HG03039 (cell line): Measurements from ENCODE around the gene NOTCH3.

Experiments
- ATAC-seq: cut with Tn5 transposase; IDR thresholded peaks from one replicate; pipeline ENCODE4 v1.9.1; 2021; ENCODE audit warnings: mild to moderate bottlenecking, moderate library complexity; ENCODE audit not compliant: unreplicated experiment

Gene NOTCH3

DNA sequence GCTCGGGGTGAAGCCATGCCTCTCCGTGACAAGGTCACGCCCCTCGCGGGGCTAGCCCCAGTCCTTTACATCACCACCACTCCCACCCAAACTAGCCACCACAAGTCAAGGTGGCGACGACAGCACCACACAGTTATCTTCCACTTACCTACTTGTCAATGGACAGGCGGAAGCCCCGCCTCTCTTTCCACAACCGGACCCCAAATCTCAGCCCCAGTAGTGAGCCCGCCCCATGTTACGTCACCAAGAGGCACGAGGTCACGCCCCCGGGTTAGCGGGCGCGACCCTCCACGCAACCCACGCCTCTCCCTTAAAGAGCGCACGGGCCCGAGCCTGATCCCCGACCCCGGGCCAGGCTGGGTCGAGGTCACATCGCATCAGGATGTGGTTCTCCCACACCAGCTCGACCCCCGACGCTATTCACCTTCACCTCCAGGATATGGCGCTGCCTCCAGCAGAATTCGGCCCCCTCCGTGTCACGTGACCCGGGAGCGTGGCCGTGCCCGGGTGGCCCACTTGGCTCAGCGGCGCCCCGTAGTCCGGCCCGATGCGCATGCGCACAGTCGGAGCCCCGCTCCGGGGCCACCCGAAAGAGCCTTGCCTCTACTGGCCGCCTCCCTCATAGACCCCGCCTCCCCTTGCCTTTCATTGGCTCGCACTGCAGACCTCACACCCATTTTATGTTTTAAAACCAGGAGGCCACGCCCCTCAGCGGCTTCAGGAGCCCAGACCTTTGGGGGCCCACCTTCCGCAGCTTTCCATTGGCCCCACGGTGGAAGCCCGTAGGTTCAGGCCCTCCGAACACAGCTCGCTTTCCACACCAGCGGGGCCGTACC is 75.3 kb downstream of the NOTCH3 start:
- ATAC-seq = peak; percentile 85

DNA sequence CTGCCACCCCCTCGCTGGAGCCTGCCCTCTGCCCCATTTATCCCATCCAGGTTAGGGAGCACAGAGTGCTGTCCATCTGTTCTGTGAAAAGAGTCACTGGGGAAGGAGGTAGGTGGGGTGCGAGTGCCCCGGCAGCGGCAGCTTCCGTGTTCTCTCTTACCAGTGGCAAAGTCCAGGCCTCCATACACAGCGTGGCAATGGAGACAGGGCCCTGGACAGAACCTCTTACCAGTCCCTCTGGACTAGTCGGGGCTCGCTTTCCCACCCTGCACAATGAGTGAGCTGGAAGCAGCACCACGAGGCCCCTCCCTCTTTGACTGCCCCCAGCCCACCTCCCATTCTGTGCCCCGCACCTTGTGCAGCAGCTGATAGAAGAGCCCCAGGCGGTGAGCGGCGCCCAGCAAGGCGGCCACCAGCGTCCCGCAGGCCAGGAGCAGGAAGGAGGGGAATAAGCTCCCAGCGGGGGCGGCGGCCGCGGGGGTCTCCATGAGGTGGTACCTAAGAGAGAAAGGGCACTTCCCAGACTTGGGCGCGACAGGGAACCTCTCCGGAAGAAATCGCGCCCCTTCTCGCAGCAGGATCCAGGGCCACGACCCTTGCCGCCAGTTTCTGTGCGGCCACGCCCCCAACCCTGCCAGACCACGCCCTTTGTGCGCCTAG is 76.1 kb downstream of the NOTCH3 start:
- ATAC-seq = no peak

DNA sequence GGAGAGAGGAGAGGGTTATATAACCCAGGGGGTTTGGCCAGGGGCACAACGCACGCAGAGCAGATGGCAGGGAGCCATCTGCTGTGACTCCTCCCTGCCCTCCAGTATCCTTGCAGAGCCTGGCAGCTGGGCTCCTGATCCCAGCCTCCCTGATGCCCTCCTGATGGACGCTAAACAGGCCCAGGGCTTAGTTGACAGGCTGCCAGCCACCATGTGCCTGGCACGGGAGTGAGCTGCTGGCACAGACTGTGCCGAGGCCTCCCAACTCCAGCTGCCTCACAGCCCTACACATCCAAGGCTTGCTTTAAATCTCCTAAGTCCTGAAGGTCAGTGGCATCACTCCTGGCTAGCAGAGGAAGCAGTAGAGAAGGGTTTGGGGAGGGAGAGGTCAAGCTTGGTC is 76.9 kb downstream of the NOTCH3 start:
- ATAC-seq = no peak

DNA sequence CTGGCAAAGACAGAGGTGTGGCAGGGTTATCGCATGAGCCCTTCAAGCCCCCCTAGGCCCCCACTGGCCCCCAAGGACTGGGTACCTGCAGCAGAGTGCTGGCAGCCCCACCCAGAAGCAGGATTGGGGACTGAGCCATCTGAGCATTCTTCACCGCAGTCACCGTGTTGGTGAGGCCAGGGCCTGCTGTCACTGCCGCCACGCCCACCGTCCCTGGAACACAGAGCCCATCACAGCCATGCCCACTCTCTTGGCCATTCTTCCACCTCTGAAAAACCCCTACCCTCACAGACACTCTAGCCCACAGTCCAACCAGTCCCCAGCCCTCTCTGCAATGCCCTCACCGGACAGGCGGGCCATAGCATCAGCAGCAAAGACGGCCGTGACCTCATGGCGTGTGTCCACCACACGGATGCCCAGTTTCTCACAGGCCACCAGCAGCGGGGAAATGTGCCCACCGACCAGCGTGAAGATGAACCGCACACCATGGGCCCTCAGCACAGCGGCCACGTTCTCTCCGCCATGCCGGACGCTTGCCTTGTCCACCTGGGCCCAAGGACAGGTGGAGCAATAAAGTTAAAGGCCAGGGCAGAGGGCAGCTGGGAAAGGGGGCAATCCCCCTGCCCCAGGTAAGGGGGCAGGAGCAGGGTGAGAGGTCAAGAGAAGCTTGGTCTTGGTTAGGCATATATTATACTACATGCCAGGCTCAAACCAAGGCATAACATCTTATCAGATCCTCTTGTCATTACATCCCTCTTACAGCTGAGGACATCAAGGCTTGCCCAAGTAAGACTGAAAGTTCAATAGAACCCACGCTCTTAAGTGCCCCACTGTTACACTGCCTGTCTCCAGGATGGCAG is 77.5 kb downstream of the NOTCH3 start:
- ATAC-seq = no peak

DNA sequence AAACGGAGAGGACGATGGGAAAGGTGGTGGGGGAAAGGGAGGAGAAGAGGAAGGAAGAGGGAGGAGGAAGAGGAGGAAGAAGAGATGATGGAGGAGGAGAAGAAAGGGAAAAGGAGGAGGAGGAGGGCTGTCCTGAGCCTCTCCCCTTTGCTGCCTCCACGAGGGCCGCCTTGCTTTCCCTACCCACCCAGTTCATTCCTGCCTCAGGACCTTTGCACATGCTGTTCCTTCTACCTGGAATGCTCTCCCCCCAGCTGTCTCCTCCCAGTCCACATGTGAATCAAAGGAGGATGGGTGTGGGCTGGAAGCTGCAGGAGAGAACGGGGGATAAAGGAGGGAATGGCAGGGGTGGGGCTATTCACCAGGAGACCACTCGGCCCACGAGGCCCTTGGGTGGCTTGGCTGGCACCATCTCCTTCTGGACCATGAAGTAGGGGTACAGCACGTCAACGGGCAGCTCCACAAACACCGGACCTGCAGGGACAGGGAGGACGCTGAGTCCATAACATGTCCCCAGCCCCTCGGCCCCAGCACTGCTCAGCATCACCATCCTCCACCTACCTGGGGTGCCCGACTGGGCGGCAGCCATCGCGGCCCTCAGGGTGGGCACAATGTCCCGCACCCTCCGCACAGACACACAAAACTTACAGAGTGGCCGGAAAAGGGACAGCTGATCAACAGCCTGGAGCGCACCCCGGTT is 78.3 kb downstream of the NOTCH3 start:
- ATAC-seq = no peak

DNA sequence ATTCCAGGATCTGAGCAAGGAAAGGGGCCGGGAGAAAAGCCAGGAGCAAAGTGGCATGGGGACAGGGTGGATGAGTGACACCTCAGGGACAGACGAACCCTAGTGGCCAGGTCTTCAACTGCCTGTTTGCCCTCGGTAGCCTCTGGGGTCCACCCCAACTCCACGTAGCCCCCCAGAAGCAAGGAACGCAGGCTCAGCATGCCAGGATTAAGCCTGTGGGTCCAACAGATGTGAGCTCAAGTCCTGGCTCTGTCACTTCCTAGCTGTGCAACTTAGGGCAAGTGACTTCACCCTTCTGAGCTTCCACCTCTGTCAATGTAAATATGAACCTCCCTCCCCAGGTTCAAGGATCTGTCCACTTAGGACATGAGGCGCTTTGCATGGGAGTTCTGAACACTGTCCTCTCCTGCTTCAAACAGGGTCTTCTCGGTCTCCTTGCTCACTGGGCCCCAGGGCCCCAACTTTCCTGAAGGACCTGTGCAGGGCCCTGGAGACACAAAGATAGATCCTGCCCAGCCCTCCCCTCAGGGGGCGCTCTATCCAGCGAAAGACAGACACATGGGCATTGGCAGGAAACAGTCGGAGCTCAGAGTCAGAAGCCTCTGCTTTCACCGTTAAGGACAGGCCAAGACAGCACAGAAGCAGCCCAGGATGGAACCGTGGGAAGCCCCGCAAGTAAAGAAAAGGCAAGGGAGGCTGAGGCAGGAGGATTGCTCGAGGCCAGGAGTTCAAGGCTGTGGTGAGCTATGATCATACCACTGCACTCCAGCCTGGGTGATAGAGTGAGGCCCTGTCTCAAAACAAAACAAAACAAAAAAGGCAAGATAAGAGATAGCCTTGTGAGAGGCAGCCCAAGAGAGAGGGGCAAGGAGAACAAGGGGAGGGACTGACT is 80.4 kb downstream of the NOTCH3 start:
- no peak for ATAC-seq

DNA sequence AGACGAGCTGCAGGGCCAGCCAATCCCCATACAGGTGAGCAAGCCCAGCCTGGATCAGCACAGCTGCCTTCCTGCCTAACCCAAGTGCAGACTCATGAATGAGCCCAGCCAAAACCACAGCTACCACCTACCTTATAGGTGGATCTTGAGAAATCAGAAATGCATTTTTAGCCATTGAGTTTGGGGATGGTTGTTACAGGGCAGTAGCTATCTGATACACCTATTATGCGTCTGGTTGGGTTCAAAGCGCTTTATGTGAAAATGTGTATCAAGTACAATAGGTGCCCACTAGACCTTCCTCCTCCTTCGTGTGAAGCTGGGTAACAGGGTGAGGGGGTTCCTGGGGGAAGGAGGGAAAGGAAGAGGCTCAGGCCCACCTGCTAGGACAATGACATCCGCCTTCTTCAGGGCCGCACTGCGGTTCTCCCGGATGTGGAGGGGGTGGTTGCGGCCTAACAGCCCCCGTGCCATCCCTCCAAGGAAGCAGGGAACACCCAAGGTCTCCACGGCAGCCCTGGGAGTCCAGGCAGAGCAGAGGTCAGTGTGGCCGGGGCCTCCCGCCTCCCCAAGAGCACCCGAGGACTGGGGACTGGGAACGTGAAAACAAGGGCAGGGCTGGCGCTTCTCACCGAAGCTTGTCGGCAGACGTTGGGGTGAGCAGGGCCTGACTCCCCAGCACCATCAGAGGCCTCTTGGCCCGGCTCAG is 81.9 kb downstream of the NOTCH3 start:
- ATAC-seq = no peak

DNA sequence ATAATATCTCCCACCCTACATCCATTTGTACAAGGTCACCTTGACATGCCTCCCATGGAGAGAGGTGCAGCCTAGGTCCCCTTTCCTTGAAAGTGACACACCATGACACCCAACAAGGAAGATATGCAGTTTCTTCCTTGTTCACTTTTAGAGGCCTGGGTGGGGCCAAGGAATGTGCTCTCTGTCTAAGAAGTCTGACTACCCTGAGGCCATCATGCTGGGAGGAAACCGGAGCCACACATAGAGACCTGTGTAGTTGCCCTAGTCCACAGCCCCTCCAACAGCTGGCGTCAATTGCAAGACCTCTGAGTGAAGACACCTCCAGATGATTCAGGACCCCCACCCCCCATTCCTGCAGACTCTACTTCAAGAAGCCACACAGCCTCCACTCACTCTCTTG is 82.5 kb downstream of the NOTCH3 start:
- ATAC-seq = no peak

DNA sequence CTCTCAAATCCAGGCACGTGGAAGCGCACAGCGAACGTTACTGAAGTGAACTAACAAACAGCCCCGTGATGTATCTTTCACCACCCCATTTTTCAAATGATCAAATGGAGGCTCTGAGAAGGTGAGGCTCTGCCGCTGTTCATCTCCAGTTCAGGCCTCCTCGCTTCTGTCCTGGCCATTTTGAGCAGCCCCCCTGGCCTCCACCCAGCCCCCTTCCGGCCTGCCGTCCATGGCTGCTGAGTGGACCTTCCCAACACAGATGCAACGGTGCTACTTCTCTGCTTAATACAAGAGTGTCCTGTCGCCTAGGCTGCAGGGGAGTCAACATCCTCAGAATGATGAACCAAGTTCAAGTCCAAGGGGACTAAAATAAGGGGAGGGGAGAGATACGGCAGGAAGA is 83.9 kb downstream of the NOTCH3 start:
- ATAC-seq = no peak

DNA sequence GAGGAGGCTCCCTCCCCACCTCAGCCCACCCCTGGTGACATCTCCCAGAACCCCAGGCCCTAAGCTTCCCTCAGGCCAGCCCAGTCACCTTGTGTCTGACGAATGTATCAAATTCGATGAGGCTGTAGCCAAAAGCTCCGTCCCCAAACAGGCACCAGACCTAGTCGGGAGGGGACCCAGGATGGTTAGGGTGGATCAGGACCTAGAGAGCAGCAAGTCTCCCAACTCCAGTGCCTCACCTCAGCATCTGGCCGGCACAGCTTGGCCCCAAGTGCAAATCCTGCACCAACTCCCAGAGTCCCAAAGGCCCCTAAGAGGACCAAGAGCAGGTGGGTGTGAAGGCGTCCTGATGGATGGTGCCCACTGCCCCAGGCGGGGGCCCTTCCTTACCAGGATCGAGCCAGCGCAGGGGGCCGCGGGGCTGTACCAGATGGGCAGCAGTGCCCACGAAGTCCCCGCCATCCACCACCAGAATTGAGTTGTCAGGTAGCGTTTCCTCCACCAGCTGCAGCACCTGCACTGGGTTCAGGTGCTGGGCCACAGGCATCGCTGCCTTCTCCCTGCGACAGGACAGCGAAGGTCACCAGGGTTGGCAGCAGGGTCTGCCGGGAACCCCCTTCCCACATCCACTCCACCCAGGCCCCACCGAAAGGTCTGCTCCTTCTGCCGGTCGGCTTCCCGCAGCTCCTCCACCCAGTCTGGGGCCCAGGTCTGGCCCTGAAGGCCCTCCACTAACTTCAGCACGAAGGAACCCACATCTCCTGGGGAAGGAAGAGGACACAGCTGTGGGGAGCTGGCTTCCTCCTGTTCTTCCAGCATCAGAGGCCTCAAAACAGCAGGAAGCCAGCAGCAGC is 84.8 kb downstream of the NOTCH3 start:
- ATAC-seq = no peak

DNA sequence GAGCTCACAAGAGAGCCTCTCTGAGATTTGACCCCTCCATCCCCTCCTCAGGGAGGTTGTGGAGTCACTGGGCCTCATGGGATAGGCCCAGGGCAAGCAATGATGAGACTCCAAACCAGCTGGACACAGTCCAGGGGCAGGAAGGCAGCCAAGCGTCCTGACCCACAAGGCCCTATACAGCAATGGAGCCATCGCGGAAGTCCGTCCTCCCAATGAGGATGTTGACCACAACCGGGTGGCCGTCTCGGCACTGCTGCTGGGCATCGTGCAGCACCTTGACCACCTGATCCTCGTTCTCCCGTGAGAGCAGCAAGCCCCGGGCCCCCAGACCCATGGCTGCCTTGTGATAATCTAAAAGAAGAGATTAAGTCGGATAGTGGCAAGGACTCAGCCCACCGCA is 85.7 kb downstream of the NOTCH3 start:
- ATAC-seq = no peak

DNA sequence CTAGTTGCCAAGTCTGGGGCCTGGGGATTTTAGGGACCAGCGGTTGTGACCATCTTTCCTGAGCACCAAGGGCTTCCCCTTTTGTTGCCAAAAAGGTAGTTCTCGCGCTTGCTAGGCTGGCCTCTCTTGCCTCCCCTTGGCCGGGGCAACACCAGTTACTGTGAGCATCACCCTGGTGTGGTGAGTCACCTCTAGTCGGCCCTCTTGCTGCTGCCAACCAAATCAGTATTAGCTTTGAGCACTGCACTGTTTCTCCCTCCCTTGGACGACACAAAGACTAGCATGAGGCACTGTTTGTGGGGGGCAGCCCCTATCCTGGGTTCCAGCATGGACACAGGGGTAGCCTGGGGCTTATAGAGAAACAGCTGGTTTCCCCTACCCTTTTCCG is 86.6 kb downstream of the NOTCH3 start:
- ATAC-seq = no peak

DNA sequence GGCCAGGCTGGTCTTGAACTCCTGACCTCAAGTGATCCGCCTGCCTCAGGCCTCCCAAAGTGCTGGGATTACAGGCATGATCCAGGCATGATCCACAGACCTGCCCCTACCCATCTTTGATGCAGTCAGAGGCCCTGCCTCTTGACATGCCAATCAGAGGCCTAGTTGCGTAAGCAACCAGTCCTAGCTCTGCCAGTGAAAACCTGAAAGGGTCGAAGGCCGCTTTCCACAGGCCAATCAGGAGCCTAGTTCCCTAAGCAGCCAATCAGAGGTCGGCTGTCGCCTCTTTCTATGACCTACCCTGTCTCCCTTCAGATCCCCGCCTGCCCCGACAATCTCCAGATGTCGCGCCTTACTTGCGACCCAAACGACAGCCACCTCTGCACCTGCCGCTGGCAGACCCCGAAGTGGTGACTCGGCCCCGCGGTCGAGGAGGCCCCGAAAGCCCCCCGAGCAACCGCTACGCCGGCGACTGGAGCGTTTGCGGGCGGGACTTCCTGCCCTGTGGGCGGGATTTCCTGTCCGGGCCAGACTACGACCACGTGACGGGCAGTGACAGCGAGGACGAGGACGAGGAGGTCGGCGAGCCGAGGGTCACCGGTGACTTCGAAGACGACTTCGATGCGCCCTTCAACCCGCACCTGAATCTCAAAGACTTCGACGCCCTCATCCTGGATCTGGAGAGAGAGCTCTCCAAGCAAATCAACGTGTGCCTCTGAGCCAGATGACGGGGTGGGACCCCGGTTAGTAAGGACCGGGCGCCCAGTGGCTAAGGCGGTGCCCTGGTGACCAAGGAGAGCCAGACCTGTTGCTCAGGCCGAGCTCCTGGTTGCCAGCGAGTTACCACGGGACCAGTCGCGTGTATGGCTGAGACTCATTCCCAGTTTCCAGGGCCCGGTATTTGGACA is 87.3 kb downstream of the NOTCH3 start:
- ATAC-seq = no peak

DNA sequence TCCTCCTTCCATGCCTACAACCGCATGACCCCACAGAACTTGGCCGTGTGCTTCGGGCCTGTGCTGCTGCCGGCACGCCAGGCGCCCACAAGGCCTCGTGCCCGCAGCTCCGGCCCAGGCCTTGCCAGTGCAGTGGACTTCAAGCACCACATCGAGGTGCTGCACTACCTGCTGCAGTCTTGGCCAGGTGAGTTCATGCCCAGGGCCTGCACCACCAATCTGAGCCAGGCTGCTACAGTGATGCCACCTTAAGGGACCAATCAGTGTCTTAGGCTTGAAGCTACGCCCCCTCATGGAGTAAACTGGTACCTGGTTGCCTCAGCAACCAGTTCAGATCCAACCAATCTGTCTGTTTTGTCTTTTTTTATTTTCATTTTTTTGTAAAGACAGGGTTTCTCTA is 88.4 kb downstream of the NOTCH3 start:
- ATAC-seq = no peak

DNA sequence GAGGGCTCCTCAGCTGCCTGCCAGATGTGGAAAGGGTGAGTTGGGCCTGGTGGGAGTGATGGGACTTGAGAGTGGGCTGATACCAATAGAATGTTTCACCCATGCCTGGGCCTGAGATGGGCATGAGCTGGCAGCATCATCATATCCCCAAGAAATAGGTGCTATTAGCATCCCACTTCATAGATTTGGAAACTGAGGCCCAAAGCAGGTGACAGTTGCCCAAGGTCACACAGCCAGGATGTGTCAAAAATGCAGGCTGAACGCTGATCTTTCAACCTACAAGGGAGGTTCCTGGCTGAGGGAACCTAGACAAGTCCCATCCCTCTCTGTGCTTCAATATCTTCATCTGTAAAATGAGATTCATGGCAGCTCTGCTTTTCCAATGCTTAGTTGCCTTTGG is 89.0 kb downstream of the NOTCH3 start:
- no peak for ATAC-seq

DNA sequence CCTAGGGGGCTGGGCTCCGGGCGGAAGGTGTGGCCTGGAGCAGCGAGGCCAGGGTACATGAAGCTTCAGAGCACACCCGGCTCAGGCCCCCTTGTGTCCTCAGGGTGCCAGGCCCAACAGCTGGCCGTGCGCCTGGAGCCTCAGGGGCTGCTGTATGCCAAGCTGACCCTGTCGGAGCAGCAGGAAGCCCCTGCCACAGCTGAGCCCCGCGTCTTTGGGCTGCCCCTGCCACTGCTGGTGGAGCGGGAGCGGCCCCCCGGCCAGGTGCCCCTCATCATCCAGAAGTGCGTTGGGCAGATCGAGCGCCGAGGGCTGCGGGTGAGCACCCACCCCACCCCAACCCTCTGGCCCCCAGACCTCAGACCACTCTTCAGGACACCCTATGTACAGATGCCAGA is 90.4 kb downstream of the NOTCH3 start:
- ATAC-seq = no peak

DNA sequence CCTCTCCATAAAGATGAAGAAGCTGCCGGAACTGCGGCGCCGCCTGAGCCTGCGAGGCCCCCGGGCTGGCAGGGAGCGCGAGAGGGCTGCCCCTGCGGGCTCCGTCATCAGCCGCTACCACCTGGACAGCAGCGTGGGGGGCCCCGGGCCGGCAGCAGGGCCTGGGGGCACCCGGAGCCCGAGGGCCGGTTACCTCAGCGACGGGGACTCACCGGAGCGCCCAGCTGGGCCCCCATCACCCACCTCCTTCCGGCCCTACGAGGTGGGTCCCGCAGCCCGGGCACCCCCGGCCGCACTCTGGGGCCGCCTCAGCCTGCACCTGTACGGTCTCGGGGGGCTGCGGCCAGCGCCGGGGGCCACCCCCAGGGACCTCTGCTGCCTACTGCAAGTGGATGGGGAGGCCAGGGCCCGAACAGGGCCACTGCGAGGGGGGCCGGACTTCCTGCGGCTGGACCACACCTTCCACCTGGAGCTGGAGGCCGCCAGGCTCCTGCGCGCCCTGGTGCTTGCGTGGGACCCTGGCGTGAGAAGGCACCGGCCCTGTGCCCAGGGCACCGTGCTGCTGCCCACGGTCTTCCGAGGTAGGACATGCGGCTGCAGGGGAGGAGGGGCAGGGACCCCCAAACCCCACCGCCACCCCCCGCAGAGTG is 90.9 kb downstream of the NOTCH3 start:
- ATAC-seq = no peak
